ENCODE measurements around the gene TCTN3.
A peak's percentile ranks its signal among the peaks of the same experiment; 100 is the strongest.
"Not testable (repeated sequence)": the region's sequence is repeated elsewhere in the genome, so short reads cannot be mapped to it uniquely, and the experiment has no call there.

Gene TCTN3

DNA sequence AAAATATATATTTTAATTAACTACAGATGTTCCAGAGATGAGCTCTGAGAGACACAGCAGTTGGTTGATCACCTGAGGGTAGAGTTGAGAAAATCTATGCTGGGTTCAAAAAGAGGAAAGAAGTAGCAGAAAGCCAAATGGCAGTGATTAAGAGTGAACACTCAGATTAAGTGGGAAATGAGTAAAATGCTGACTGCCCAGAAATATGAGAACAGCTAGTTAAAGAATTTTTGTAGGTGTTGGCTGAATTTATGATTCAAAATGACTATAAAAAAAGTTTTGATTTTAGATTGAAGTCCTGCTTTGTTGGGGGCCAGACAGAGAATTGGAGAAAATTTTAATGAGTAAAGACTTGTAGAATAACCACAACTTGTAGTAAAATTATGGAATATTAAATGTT, 9.8 kb downstream of the TCTN3 start:
- no peak for DNase-seq

DNA sequence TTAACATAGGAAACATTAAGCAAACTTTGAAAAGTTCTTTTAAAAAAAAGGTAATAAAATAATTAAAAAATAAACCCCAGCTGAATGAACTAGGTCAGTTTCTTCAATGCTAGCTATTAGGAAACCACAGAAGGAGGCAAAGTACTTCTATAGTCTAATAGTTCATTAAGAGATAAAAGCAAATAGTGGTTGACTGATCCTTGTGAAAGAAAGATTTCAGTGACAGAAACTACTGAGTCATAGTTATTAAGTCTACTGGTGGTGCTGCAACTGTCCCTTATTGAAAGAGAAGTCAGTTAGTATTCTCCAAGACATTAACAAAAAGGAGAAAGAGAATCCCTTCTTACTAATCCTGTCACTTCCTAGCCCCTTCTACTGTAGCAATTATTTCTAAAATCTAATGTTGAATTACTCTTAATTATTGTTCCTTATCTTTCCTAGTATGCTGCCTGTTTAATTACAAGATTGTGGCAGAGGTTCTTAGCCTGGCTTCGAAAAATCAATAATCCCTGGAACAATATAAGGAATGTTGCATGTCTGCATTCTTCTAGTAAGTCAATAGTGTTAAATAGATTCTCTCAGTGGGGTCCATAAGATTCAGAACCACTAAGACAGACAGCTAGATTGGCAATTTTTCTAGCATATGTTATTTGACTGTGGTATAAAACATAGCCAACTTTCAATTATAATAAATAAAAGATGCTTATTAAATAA, 18.2 kb downstream of the TCTN3 start:
- no peak for DNase-seq

DNA sequence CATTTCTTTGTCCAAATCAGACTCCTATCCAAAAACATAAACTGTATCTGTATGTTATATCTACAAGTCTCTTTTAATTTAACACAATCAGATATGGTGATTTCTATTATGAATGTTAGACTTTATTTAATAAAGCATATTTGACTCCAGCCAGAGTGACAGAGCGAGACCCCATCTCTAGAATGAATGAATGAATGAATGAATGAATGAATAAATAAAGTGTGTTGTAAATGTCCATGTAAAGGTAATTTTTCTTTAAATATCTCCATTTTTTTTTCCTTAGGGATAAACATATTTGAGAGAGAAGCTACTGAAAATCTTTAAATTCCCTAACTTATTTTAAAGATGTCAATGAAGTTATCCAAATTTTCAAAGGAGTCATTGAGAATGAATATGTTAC, 19.1 kb downstream of the TCTN3 start:
- no peak for DNase-seq

DNA sequence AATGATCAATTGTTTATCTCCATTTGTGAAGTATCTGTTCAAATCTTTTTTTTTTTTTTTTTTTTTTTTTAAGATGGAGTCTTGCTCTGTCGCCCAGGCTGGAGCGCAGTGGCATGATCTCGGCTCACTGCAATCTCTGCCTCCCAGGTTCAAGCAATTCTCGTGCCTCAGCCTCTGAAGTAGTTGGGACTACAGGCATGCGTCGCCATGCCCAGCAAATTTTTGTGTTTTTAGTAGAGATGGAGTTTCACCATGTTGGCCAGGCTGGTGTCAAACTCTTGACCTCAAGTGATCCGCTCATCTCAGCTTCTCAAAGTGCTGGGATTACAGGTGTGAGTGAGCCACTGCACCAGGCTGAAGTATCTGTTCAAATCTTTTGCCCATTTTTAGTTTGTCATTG, 21.1 kb downstream of the TCTN3 start:
- DNase-seq = not testable (repeated sequence)

DNA sequence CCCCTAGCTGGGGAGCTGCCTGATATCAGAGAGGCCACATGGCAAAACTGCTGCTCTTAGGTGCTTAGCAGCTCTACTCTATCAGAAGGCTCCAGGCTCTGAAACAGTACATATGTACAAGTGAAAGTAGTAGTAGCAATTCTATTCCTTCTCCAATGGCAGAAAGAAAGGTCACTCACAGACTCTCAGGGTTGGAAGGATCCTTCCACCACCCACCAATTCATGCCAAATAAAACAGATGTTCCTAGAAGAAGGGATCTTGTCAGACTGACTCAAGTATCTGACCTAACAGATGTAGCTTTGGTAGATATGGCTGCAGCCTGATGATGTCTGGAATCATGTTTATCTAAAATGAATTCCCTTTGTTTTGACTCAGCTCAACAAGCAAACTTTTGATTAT, 29.2 kb downstream of the TCTN3 start:
- no peak for DNase-seq

DNA sequence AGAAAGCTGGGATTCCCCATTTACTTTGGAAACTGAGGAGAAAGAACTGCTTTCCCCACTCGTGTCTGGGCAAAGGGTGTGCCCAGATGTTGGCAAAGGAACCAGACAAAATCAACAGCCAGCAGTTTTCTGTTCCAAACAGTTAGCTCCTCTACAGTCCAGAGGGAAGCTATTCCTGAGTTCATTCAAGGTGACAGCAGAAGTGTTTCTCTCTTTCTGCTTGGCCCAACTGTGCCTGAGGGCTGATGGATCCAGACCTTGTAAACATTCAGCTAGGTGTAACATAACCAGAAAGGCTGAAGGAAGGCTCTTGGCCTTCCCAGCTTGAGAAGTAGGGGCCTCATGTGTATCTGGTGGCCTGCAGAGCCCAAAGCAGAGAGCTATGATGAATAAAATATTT, 30.2 kb downstream of the TCTN3 start:
- no peak for DNase-seq

- DNase-seq = no peak
These were observed 31.9 kb downstream of the TCTN3 start for GRCh38 chr10:95661818-95662217.

DNA sequence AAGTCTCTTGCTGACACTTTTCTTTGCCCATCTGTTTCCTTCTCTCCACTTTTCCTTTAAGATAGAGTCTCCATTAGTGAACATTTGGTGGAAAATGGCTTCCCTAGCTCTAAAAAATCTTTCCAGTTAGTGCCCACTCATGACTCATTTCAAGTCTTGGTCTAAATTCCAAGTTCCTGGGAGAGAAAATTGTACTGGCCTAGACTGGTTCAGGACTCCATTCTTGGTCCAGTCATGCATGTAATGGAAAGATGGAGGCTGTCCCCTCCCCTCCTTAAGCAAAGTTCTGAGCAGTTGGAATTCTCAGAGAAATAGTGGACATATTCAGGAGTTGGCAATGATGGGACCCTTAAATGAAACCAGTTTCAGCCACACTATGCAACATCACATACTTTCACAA, 33.4 kb downstream of the TCTN3 start:
- no peak for DNase-seq

DNA sequence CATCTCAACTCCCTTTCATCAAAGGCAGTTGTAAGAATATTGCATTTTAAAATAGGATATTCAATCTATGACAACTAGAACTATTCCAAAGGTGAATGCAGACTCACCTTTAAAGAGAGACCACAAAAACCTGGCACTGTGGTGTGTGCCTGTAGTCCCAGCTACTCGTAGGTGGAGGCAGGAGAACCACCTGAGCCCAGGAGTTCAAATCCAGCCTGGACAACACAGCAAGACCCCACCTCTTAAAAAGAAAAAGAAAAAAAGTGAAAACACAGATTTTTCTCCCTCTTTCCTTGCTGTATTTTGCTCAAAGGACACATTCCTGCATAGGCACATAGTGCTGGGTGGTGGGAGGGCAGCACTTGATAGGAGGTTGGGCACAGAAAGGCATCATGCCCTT, 36.5 kb downstream of the TCTN3 start:
- no peak for DNase-seq

- peak; percentile 96 for DNase-seq
These were observed 37.2 kb downstream of the TCTN3 start, which contains the start of gene ALDH18A1 for GRCh38 chr10:95656291-95657164. TSS of gene ALDH18A1 (minus strand) at chr10:95656711. CDS start at chr10:95653377, 3,334 bp downstream.

GRCh38 chr10:95655571-95656290, 38.0 kb downstream of the TCTN3 start:
- DNase-seq = peak; percentile 58

GRCh38 chr10:95653895-95654294, 39.8 kb downstream of the TCTN3 start:
- DNase-seq = no peak

- DNase-seq = no peak
These were observed 42.2 kb downstream of the TCTN3 start for GRCh38 chr10:95651346-95652060.

GRCh38 chr10:95650232-95650631, 43.5 kb downstream of the TCTN3 start:
- no peak for DNase-seq

DNA sequence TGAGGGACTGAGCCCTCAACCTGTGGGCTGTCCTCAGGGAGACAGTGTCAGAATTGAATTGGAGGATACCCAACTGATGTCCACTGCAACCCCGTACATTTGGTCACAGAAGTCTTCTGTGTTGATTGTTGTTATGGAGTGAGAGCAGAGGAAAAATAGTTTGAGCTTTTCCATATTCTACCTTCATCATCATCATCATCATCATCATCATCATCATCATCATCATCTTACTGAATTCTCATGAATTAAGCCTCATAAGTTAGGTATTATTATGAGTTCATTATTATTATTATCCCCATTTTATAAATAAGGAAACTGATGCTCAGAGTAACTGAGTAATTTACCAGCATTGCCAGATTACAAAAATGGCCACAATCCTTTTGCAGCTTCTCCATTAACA, 45.6 kb downstream of the TCTN3 start:
- no peak for DNase-seq

DNA sequence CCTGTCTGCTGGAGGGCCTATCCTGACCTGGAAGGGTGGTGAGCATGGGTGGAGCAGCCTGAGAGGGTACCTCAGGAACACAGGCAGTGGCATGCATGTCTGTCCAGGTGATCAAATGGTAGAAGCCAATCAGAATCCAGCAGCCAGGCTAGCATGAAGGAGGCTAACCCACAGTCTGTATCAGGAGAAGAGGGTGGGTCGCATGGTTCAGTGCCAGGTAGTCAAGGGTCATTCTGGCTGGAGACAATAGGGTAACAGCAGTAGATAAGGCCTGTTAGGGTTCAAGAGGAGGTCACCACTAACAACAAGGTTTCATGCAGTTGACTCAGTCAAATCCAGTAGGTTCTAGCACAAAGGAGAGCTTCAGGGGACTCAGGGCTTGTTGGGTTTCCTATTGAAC, 47.6 kb downstream of the TCTN3 start:
- DNase-seq = no peak

DNA sequence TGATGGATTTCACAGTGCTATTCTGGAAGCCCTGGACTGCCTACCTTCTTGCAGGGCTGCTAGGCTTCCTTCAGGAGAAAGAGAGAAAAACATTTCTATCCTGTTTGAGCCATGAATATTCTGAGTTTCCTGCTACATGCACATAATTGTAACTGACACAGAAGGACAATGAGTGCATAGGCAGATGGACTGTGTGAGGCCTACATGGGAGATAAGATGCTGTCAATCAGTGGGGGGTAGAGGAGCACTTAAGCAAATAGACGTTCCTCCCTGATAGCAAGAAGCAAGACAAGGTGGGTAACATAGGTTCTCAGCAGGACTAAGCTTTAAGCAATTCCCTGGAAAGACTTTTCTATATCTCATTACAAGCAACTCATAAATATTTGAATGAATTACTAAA, 48.8 kb downstream of the TCTN3 start:
- DNase-seq = no peak

GRCh38 chr10:95640891-95641315, 52.8 kb downstream of the TCTN3 start:
- no peak for DNase-seq

- DNase-seq = no peak
These were observed 55.8 kb downstream of the TCTN3 start for GRCh38 chr10:95637911-95638310.

GRCh38 chr10:95637140-95637539, 56.6 kb downstream of the TCTN3 start:
- DNase-seq = no peak

GRCh38 chr10:95635319-95635733, 58.4 kb downstream of the TCTN3 start:
- DNase-seq = no peak

- no peak for DNase-seq
These were observed 64.9 kb downstream of the TCTN3 start for GRCh38 chr10:95628786-95629185.

GRCh38 chr10:95626500-95626899, 67.2 kb downstream of the TCTN3 start:
- DNase-seq = no peak
